Erythroblast (primary cell): ENCODE data around the gene TOM1L2.

Experiments
- GATA1 ChIP-seq: IDR thresholded peaks from 2 replicates; pipeline ENCODE4 v1.6.1; 2011; ENCODE audit warnings: low read depth, mild to moderate bottlenecking, control low read depth, low read length, moderate library complexity
- POLR2A ChIP-seq: IDR thresholded peaks from 2 replicates; pipeline ENCODE4 v1.6.1; 2011; ENCODE audit warnings: mild to moderate bottlenecking, low read length

DNA sequence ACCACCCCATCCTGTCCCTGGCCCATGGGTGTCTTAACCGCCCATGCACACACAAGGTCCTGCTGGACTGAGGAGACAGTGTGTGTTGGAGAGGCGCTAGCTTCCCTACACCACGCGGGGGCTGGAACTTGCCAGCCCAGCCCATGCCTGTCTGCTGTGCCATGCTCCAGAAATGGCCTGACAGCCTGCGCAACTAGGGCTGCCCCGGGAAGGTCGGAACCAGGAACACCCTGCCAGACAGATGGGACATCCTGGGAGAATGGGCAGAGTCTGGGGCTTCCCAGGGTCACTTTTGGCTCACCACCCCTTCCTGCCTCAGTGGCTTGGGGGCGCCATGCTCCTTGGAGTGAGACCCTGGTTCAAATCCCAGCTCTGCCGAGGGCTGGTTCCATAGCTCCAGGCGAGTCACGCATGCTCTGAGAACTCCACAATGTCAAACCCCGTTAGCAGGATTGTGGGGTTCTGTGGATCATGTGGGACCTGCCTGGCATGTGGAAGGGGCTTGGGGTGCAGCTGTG lies 171.6 kb downstream of the TOM1L2 start:
- TF ChIP-seq POLR2A (no peak), GATA1 (no peak)
